Hematopoietic multipotent progenitor cell treated with erythropoietin and hydrocortisone succinate and interleukin-3 and kit ligand, for 6 days (in vitro differentiated cells): ENCODE measurements around the gene NRXN3.
"Not testable (repeated sequence)": the region's sequence is repeated elsewhere in the genome, so short reads cannot be mapped to it uniquely, and the experiment has no call there.

Source experiments
- DNase-seq: peaks from one replicate; pipeline ENCODE4 v3.0.0-alpha.2; 2015

Gene NRXN3

GRCh38 chr14:78417532-78417931, 247.4 kb downstream of the NRXN3 start:
- DNase-seq = no peak

DNA sequence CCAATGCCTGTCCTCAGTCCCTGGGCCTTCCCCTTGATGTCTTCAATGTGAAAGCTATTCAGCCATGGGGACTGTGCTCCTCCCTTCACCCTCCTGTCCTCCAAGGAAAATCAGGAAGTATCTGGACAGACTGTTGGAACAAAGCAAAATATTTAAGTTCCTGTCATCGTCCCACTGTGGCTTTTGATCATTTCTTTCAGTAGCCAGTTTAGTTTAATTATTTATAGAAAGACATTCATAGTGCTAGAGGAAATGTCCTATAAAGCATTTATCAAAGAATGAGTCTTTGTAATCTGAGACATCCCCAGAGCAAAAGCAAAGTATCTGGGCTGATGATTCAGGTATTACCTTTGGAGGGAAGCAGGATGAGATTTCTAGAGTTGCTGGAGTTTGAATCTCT, 254.1 kb downstream of the NRXN3 start:
- DNase-seq = no peak

DNA sequence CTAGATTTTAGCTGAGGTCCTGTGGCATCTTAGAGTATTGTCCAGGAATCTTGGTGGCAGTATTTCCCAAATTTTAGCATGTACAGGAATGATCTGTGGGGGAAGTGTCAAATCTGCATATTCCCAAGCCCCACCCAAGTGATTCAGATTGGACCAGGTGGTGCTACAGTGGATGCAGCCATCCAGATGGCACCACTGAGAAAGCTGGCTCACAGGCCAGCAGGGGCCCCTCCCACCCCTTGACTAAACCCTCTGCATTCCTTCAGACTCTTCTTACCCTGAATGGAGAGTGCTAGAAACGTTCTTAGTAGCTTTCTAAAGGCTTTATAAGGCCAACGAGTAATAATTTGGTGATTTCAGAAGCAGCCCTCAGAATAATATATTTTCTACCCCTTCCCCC, 255.2 kb downstream of the NRXN3 start:
- no peak for DNase-seq

DNA sequence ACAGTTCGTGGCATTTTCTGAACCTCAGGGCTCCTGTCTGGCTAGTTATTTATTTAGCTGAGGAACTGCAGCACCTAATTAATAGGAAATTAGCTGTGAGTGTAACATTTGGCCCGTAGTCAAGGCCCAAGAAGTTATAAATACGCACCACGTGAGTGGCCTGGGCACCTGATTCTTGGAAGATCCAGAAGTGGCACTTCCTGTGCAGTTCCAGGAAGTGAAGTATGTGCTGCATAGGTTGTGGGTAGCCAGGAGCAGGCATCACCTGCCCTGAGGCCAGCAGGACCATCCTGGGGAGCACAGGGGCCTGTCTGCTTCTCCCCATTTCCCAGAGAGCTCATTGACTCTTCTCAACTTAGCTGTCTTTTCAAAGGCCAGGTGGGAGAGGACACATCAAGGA, 255.6 kb downstream of the NRXN3 start:
- no peak for DNase-seq

DNA sequence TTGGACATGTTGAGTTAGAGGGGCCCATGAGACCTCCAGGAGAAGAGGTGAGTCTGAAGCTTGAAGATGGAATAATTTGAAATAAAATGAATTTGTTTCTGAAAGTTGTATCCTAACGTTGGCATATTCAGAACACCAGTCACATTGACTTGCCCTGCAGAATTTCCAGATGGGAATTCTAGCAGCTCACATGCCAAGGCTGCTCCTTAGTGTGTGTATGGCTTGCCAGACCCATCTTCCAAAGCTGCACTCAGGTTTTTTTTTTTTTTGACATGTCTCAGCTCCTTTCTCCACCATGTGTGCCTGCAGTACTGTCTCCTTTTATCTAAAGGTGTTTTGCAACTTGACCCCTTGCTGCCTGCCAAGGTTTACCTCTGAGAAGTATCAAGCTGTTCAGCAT, 261.9 kb downstream of the NRXN3 start:
- DNase-seq = no peak

- not testable (repeated sequence) for DNase-seq
Measured at GRCh38 chr14:78437448-78437847, 267.3 kb downstream of the NRXN3 start.

GRCh38 chr14:78440356-78440894, 270.3 kb downstream of the NRXN3 start:
- peak; percentile 60 for DNase-seq

- DNase-seq = no peak
Measured at GRCh38 chr14:78443834-78444233, 273.7 kb downstream of the NRXN3 start.

- peak; percentile 74 for DNase-seq
Measured at GRCh38 chr14:78445275-78445674, 275.1 kb downstream of the NRXN3 start.

DNA sequence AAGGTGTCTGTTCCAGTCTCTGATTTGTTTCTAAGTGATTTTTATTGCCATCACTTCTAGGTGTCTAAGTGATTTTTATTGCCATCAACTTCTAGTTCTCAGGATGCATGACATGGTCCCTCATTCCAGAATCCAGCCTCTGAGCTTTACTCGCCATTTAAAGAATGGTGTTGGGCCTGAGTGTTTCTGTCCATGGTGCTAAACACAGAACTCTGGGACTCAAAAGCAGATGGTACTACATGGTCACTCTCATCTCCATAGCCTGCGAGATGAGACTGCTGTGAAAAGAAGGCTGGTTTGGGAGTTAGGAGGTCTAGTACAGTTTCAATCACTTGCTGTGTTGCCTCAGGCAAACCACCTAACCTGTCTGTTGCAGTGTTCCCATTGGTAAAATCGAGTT, 276.6 kb downstream of the NRXN3 start:
- DNase-seq = peak; percentile 28

DNA sequence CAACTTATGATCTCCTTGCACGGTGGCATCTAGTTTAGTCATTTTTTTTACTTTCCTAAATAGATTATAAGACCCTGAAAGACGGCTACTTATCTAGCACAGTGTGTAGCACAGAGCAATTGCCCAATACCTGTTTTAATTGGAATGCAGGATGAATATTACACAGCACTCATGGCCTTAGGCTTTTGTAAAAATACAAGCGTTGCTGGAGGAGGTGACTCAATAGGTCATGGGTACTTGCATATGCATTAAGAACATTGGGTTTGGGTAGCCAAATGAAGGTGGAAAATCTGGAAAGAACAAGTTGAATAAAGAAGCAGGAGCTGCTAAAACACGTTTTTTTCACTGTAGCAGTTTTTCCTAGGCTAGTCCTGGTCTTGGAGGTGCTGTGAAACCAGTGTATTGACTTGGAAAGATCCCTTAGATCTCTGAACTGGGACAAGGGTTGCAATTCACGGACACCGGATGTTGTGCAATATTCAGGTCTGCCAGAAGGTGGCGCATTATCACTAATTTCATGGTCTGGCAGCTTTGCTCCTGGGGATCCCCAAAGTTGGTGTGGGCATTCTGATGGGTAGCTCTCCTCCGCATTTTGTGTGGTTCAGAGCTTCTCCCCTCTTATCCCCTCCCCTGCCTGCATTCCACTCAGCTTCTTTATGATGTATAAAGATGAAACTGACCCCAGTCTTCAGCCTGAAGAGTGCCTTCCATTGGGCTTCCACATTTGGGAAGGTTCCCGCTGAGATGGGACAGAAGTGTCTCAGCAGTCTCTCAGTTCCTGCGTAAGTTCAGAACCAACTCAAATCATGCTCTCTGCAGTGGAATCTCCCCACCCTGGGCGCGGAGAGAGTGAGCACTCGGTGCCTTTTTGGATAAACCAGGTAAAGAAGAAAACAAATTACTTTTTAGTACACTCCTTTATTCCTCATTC, 278.3 kb downstream of the NRXN3 start:
- peak; percentile 74 for DNase-seq

DNA sequence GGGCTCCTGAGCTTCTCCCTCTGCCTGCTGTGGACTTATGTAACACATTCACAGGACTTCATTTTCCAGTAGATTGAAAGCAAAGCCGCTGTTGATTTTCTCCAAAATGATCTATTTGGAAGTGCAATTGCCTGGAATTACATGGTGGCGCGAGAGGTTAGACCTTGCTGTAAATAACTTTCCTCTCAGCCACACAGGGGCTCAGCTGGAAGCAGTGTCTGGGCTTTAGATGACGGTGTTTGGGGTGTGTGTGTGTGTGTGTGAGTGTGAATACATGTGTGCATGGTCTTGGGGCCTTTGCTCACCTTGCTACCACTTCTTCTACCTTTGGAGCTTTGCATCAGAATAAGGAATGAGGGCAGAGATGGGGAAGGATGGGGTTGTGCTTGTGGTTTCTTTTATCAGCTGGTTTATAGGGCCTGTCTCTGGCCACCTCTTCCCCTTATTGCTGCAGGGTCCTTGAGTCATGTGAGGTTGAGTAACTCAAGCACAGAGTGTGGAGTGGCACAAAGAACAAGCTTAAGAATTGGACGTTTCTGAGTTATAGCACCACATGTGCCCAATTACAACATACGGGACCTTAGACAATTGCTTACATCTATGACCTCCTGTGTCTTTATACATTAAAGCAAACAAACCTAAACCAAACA, 280.6 kb downstream of the NRXN3 start:
- DNase-seq = peak; percentile 32

GRCh38 chr14:78451319-78451695, 281.1 kb downstream of the NRXN3 start:
- no peak for DNase-seq

- DNase-seq = no peak
Measured at GRCh38 chr14:78455896-78456435, 285.8 kb downstream of the NRXN3 start.

DNA sequence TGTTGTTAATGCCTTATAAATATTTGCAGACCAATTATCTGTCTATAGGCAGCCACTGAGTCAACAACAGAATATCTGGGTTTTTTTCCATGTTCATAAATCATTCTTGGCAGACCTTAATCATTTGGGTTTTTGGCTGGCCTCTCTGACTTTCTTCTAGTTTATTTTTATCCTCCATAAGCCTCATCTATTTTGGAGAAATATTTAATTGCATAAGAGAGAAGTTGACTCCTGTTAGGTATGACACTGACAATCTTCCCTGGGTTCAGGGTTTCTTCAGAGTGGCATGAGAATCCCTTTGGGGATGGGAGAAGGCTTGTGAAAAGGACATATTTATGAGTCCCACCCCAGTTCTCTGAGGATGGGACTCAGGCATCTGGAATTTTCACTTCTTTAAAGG, 299.8 kb downstream of the NRXN3 start:
- DNase-seq = no peak

DNA sequence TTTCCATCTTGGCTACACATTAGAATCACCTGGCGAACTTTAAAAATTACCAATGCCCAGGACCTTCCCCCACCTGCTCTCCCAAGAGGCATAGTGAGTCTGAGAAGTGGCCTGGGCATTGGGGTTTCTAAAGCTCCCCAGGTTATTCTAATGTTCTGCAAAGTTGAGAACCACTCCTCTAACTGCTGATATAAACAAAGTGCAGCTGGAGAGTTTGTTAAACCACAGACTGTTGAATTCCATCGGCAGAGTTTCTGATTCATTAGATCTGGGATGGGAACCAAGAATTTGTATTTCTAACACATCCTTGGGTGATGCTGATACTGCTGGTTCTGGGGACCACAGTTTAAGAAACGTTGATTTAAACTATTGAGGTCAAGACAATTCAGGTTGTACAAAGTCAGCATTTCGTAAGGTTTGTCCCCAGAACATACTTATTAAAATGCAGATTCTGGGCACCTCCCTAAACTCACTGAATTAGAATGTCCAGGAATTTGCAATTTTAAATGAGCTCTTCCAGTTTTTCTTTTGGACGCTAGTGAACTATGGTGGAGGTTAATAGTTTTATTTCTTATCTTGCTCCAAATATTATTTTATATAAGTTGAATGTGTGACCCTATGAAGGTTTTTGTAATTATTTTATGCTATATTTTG, 309.1 kb downstream of the NRXN3 start:
- no peak for DNase-seq

DNA sequence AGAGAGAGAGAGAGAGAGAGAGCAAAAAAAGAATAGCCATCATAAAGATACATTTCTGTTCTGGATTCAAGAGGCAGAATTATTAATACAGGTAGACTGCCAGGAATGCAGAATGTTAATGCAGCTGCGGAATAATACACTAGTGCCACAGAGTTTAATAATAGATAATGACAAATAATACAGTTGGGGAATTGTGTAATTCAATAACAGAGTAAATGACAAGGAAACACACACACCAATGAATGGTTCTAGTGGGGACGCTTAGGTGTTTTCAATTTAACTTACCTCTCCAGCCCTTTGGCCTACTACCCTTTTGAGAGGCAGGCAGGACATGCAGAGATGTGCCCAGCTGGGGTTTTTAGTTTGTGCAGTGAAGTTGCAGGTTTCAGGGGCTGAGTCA, 313.9 kb downstream of the NRXN3 start:
- DNase-seq = no peak

GRCh38 chr14:78486081-78486480, 315.9 kb downstream of the NRXN3 start:
- DNase-seq = no peak

GRCh38 chr14:78486621-78487020, 316.4 kb downstream of the NRXN3 start:
- DNase-seq = no peak

- not testable (repeated sequence) for DNase-seq
Measured at GRCh38 chr14:78487573-78487972, 317.4 kb downstream of the NRXN3 start.

DNA sequence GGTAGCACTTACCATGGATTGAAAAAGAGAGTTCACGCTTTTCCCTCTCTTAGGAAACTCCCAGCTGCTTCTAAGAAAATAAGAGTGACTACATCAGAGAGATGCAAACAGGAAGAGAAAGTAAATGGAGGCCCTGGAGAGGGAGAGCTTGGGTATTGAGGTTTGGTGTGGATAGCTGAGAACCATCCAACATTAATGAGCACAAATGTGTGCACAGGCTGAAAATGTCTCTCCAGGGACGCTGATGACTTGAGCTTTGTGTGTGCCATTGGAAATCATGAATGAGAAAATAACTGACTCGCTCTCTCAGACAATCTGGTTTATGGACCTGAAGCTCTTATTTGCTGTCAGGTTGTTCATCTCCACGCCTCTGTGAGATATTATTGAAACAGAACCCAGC, 318.8 kb downstream of the NRXN3 start:
- DNase-seq = no peak

DNA sequence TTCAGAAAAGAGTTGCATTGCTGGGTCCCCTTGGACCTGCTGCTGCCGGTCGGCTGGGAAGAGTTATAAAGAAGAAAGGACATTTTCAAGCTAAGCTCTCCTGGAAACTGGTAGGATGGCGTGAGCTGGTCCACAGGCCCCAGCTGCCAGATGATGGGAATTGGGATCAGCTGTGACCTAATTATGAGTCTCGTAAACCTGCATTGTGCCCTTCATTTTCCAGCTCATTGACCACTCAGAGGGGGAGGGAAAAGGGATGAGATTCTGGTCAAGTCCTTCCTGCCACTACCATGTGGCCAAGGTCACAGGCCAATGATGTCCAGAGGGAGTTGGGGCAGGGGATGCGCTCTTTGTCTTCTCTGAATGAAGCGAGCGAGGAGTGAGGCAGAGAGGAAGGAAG, 320.9 kb downstream of the NRXN3 start:
- no peak for DNase-seq

- no peak for DNase-seq
Measured at GRCh38 chr14:78498062-78498595, 328.0 kb downstream of the NRXN3 start.
